Colon (tissue), 2 donors: ENCODE results near the gene CEACAM16.

Experiments used
- FAIRE-seq: peaks from 2 replicates; lab custom pipeline; 2012; peaks lifted over from hg19 to GRCh38; lab: Jason Lieb, UNC
- donor health status: control.
- donor health status: control.

Gene CEACAM16

GRCh38 chr19:44725251-44725650, 26.3 kb downstream of the CEACAM16 start:
- no peak for FAIRE-seq

- no peak for FAIRE-seq
These were observed 26.7 kb downstream of the CEACAM16 start for GRCh38 chr19:44725684-44726083.

- FAIRE-seq = no peak
These were observed 27.5 kb downstream of the CEACAM16 start for GRCh38 chr19:44726465-44726864.

DNA sequence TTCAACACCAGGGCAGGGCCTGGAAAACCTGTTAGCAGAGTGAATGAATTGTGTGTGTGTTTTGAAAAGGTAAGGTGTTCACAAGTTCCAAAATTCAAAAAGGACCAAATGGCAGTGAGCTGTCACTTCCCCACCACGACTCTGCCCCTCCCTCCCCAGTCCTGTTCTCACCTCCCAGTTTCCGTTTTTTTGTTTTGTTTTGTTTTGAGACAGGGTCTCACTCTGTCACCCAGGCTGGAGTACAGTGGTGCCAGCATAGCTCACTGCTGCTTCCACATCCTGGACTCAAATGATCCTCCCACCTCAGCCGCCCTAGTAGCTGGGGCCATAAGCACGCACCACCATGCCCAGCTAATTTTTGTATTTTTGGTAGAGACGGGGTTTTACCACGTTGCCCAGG, 29.2 kb downstream of the CEACAM16 start:
- FAIRE-seq = no peak

DNA sequence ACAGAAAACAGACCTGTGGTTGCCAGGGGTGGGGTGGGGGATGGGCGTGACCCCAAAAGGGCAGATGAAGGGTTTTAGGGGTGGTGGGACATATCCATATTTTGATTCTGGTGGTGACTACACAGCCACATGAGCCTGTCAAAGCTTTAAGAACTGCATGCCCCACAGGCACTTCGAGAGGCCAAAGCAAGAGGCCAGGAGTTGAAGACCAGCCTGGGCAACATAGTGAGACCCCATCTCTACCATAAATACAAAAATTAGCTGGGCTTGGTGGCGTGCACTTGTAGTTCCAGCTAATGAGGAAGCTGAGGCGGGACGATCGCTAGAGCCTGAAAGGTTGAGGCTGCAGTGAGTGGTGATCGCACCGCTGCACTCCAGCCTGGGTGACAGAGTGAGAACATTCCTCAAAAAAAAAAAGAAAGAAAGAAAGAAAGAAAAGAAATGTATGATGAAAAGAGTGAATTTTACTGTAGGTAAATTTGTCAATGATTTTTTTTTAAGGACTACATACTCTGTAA, 30.6 kb downstream of the CEACAM16 start:
- no peak for FAIRE-seq

DNA sequence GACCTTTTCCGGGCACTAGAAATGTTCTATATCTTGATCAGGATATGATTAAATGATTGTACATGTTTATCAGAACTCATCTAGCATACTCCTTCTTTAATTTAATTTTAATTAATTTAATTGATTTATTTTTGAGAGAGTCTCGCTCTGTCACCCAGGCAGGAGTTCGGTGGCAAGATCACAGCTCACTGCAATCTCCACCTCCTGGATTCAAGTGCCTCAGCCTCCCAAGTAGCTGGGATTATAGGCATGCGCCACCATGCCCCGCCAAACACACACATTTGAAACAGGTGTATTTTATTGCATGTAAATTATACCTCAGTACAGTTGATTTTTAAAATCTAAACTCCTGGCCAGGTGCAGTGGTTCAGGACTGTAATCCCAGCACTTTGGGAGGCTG, 32.1 kb downstream of the CEACAM16 start:
- FAIRE-seq = no peak

DNA sequence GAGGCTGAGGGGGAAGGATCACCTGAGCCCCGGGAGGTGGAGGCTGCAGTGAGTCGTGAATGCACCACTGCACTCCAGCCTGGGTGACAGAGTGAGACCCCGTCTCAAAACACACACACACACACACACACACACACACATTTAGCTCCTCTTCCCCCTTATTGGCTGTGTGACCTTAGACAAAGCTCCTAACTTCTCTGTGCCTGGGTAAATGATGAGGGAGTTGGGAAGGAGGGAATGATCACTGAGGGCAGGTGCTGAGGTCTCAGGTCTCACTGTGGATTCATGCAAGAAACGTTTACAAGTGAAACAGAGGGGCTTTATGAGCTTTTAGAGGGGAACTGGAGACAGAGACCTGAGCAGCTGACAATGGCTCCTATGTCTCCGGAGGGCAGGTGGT, 32.7 kb downstream of the CEACAM16 start:
- no peak for FAIRE-seq

- no peak for FAIRE-seq
These were observed 33.5 kb downstream of the CEACAM16 start for GRCh38 chr19:44732235-44733014.

DNA sequence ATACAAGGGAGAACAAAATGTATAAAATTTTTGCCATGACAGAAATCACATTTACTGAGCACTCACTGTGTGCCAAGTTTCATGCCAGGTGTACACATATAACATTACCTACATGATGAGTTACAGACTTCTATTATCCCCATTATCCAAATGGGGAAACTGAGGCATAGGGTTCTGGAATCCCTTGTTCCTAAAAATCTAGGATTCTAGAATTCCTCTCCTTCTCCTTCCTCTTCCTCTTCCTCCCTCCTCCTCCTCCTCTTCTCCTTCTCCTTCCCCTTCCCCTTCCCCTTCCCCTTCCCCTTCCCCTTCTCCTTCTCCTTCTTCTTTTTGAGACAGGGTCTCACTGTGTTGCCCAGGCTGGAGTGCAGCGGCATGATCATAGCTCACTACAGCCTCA, 35.4 kb downstream of the CEACAM16 start:
- FAIRE-seq = no peak

GRCh38 chr19:44735011-44735410, 36.1 kb downstream of the CEACAM16 start:
- FAIRE-seq = no peak

- no peak for FAIRE-seq
These were observed 38.5 kb downstream of the CEACAM16 start for GRCh38 chr19:44737238-44738071.

GRCh38 chr19:44738136-44738535, 39.2 kb downstream of the CEACAM16 start:
- FAIRE-seq = no peak

DNA sequence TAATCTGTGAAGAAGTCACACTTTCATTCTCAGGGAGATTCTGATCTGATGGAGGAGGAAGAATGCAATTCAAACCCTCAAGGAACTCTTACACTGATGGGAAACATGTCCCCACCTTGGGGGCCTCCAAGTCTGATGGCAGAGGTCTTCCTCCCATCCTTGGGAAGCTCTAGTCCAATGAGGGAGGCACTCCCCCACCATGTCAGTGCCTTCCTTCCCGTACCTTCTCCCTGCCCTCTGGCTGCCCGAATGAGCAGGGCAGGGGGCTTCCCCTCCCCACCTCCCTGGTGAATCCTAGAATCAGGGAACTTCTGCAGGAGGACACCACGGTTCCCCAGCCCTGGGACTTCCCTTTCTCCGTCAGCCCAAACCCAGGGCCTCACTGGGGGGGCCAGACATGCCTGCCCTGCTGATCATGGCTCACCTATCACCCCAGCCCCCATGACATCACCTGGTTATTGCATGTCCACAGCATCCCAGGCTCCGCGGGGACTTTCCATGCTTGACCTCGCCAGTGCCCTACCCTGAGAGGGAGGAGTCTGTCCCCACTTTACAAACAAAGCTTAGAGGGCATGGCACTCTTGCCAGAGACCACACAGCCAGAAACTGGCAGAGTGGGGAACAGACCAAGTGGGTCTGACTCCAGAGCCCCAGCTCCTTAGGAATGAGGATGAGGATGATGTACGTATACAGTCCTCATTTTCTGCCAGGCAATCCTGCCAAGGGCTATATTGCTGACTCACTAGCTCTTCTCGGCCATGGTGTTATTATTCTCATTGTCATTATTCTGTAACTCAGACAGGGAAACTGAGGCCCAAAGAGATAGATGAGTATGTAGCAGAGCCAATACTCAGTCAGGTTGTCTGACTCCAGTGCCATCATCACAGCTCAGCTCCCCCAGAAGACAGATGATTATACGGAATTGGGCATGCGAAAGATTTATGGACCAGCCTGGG, 39.9 kb downstream of the CEACAM16 start:
- no peak for FAIRE-seq

DNA sequence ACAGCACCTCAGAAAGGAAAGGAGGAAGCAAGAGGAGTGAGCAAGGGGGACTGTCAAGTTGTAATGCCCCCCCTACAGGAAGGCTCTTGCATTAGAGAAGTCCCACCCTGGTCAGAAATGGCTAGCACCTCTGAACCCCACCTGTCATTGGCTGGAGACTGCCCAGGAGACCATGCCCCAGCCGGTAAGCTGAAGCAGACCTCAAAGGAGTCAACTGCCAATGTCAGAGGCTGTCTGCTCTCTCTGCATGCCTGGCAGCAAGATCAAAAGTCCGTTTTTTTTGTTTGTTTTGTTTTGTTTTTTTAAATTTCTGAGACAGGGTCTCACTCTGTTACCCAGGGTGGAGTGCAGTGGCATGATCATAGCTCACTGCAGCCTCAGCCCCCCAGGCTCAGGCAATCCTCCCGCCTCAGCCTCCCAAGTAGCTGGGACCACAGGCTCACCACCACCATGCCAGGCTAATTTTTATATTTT, 41.4 kb downstream of the CEACAM16 start:
- FAIRE-seq = no peak

- FAIRE-seq = no peak
These were observed 42.3 kb downstream of the CEACAM16 start for GRCh38 chr19:44741258-44741731.

DNA sequence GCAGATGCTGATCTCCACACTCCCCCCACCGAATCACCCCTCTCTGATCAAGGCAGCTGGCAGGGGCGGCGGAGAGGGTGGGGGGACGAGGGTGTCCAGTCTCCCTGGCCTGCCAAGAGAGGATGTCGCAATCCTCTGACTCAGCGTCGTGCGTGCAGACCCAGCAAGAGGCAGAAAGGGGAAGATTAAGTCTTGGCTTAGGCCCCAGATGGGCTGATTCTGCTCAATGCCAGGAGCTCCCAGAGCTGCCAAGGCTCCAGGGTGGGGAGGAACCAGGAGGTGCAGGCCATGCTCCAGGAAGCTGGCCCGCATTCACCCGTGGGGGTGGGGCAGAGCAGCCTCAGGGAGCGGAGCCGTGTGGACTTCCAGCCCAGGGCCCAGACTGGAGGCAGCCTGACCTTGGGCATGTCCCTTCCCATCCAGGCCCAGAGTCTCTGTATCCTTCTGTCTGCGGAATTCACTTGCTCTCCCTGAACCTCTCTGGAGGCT, 42.9 kb downstream of the CEACAM16 start:
- no peak for FAIRE-seq

GRCh38 chr19:44742330-44743061, 43.5 kb downstream of the CEACAM16 start:
- FAIRE-seq = no peak

- FAIRE-seq = no peak
These were observed 46.0 kb downstream of the CEACAM16 start for GRCh38 chr19:44744871-44745332.

DNA sequence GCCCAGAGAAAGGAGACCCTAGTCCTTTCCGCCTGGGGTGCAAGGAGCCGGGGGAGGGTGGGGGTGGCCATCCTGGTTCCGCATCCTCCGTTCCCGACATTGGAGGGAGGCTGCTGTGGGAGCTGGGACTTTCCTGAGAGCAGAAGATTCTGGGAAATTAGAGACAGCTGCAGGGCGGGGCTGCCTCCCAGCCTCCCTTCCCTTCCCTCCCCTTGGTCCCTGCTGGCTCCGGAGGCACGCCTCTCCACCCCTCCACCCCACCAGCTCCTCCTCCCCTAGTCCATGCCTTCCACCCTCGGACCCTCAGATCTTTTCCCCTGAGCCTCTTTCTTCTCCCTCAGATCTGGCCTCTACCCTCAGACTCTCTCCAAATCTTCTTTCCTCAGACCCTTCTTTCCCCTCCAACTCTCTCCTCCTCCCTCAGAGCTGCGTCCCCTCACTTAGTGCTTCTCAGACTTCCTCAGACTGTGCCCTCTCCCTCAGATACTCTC, 46.4 kb downstream of the CEACAM16 start:
- no peak for FAIRE-seq

DNA sequence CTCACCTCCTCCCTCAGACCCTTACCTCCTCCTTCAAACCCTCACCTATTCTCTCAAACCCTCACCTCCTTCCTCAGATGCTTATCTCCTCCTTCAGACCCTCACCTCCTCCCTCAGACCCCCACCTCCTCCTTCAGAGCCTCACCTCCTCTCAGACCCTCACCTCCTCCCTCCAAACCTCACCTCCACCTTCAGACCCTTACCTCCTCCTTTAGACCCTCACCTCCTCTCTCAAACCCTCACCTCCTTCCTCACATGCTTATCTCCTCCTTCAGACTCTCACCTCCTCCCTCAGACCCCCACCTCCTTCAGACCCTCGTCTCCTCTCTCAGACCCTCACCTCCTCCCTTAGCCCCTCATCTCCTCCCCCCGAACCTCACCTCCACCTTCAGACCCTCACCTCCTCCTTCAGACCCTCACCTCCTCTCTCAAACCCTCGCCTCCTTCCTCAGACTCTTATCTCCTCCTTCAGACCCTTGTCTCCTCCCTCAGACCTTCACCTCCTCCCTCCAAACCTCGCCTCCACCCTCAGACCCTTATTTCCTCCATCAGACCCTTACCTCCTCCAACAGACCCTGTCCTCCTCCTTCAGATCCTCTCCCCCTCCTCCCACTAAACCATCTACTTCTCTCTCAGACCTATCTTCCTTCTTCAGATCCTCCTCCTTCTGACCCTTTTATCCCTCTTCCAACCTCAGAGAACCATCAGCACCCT, 47.1 kb downstream of the CEACAM16 start:
- FAIRE-seq = no peak
